Body of pancreas (tissue), 4 donors: ENCODE data around the gene OR2V1. TPM values are rescaled to one million over a fixed set of nuclear protein-coding genes. Genes with fewer than 3 reads are reported as not detected.
"Not testable (repeated sequence)": the region's sequence is repeated elsewhere in the genome, so short reads cannot be mapped to it uniquely, and the experiment has no call there.

ENCODE experiments used
- ATAC-seq: fragments of 150-250 bp; one replicate; pipeline ENCODE4 v1.9.1; 2016
- DNase-seq, 4 donors: peaks; one replicate each; pipeline ENCODE4 v3.0.0-alpha.2; 2019
- H3K27ac ChIP-seq, 4 donors: fragments of 200-600 bp; sonication (generic); 1 replicate in 3 of 4; 2 replicates in 1 of 4; pipeline versions ENCODE4 v1.5.1 to v1.6.1; 2016 to 2019; ENCODE audit warnings: mild to moderate bottlenecking in 1 of 4, mixed read lengths in 1 of 4, moderate library complexity in 1 of 4
- H3K27me3 ChIP-seq, 2 donors: fragments of 200-600 bp; sonication (generic); one replicate each; pipeline ENCODE4 v1.6.0; 2016; ENCODE audit warnings: mild to moderate bottlenecking in 1 of 2
- H3K36me3 ChIP-seq, 2 donors: fragments of 200-600 bp; sonication (generic); replicated peaks in 1 of 2; 2 replicates each; pipeline ENCODE4 v1.5.1; 2016; ENCODE audit warnings: low read depth in 2 of 2; ENCODE audit not compliant: insufficient read depth in 1 of 2
- H3K4me1 ChIP-seq: fragments of 200-600 bp; sonication (generic); one replicate; pipeline ENCODE4 v1.6.0; 2016
- H3K4me3 ChIP-seq, 2 donors: fragments of 200-600 bp; sonication (generic); 1 replicate in 1 of 2; 2 replicates in 1 of 2; pipeline ENCODE4 v1.5.1; 2016 to 2019
- H3K9me3 ChIP-seq, 3 donors: fragments of 200-600 bp; sonication (generic); 1 replicate in 2 of 3; 2 replicates in 1 of 3; pipeline ENCODE4 v1.5.1; 2016
- POLR2A ChIP-seq, 3 donors: fragments of 450-650 bp; IDR thresholded peaks; one replicate each; pipeline ENCODE4 v1.6.1; 2016; ENCODE audit warnings: antibody characterized with exemption in 3 of 3, mild to moderate bottlenecking in 2 of 3
- WGBS, 2 donors: methylation state at CpG; one replicate each; pipeline ENCODE4 v1.1.5; 2017; 5-methylcytosine and 5-hydroxymethylcytosine counted together
- intact Hi-C: fragments of 100-400 bp; cut with DNase I; formaldehyde crosslinking; loops from one replicate; pipeline ENCODE4 v1.15.1; 2023
- total RNA-seq, 2 donors: library from RNA; depleted of rRNA; stranded (reverse); fragments of >200 nt; gene quantifications; one replicate each; pipeline ENCODE4 v1.1.0, GENCODE V29; 2016
- TF ChIP-seq, protein P1 (sequence below), 7 experiments: fragments of 450-650 bp in 4 of 7; fragments of 200-600 bp in 3 of 7; sonication (generic) in 3 of 7; IDR thresholded peaks; one replicate each; pipeline ENCODE4 v1.5.1; 2016 to 2019; ENCODE audit warnings: antibody characterized with exemption in 7 of 7

The OR2V1 gene
- total RNA-seq, 2 donors from 2014 or later, result not detected

GRCh38 chr5:181100121-181100875, 30.7 kb downstream of the OR2V1 start:
- Histone ChIP-seq H3K4me1 (peaks cover 4% of the 10 kb centered on the region), H3K9me3 (no peaks in the 10 kb centered on the region), H3K36me3 (no peaks in the 10 kb centered on the region), H3K27ac (no peak overlapping the region), H3K27me3 (peaks cover 0 to 15% of the 10 kb centered on the region in 2 donors), H3K4me3 (no peak overlapping the region)
- no peak for ATAC-seq
- no peak for DNase-seq
- 6 to 9% methylated on average over 14 to 61 of the region's 62 CpGs for WGBS, 2 donors
- intact Hi-C loops, result no loop called here
- TF ChIP-seq, protein P1, sequence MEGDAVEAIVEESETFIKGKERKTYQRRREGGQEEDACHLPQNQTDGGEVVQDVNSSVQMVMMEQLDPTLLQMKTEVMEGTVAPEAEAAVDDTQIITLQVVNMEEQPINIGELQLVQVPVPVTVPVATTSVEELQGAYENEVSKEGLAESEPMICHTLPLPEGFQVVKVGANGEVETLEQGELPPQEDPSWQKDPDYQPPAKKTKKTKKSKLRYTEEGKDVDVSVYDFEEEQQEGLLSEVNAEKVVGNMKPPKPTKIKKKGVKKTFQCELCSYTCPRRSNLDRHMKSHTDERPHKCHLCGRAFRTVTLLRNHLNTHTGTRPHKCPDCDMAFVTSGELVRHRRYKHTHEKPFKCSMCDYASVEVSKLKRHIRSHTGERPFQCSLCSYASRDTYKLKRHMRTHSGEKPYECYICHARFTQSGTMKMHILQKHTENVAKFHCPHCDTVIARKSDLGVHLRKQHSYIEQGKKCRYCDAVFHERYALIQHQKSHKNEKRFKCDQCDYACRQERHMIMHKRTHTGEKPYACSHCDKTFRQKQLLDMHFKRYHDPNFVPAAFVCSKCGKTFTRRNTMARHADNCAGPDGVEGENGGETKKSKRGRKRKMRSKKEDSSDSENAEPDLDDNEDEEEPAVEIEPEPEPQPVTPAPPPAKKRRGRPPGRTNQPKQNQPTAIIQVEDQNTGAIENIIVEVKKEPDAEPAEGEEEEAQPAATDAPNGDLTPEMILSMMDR (IDR thresholded peaks at IDR 0.05), result no peak
- no peak for TF ChIP-seq POLR2A (IDR thresholded peaks at IDR 0.05)

GRCh38 chr5:181099602-181100086, 31.3 kb downstream of the OR2V1 start:
- H3K36me3 ChIP-seq, result no peaks in the 10 kb centered on the region
- intact Hi-C loops, result no loop called here
- WGBS, 2 donors, result 37 to 52% methylated on average over 11 of the region's 11 CpGs
- TF ChIP-seq, protein P1 (IDR thresholded peaks at IDR 0.05), result no peak
- no peak for TF ChIP-seq POLR2A (IDR thresholded peaks at IDR 0.05)
- no peak overlapping the region for H3K4me3 ChIP-seq
- H3K4me1 ChIP-seq, result peaks cover 4% of the 10 kb centered on the region
- no peak for DNase-seq
- no peaks in the 10 kb centered on the region for H3K9me3 ChIP-seq
- peaks cover 0 to 15% of the 10 kb centered on the region in 2 donors for H3K27me3 ChIP-seq
- no peak for ATAC-seq
- H3K27ac ChIP-seq, result no peak overlapping the region

DNA sequence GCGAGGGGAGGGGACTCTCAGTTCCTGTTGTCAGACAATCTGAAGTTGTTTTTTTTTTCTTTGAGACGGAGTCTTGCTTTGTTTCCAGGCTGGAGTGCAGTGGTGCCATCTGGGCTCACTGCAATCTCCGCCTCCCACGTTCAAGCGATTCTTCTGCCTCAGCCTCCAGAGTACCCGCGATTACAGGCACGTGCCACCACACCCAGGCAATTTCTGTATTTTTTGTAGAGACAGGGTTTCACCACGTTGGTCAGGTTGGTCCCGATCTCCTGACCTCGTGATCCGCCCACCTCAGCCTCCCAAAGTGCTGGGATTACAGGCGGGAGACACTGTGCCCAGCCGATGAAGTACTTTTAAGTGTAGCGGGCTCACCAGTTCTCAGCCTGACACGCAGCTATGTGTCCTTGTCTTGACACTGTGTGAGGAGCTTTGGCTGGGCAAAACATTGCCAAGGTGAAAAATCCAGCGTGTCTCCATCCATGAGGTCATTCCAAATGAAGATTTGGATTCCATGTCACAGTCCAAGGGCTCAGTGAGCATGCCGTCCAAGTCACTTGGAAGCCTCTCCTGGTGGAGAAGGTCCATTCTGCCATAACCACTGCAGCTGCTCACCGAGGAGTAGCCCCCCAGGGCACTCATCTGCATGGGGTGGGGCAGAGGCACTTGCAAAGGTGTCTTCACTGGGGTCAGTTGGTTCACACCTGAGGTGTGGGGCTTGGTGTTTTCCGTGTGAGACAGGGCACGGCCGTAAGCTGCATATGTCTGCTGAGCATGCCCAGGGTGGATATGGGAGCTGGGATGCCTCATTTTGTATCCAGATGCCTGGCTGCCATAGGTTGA, 32.0 kb downstream of the OR2V1 start:
- intact Hi-C loops, result no loop called here

GRCh38 chr5:181097759-181098491, 33.0 kb downstream of the OR2V1 start:
- WGBS, 2 donors, result no CpG with 5 or more reads among the region's 56 CpGs
- DNase-seq, ATAC-seq: not testable (repeated sequence)

More for the DNA sequence above, 32.0 kb downstream of the OR2V1 start:
- ATAC-seq (no peak), DNase-seq (no peak)
- WGBS, 2 donors, result 21 to 23% methylated on average over 13 to 22 of the region's 22 CpGs
- Histone ChIP-seq H3K9me3 (no peaks in the 10 kb centered on the region), H3K4me3 (no peak overlapping the region), H3K36me3 (no peaks in the 10 kb centered on the region), H3K27me3 (peaks cover 0 to 15% of the 10 kb centered on the region in 2 donors), H3K27ac (no peak overlapping the region), H3K4me1 (peaks cover 4% of the 10 kb centered on the region)
- TF ChIP-seq, protein P1 (IDR thresholded peaks at IDR 0.05), result no peak
- no peak for TF ChIP-seq POLR2A (IDR thresholded peaks at IDR 0.05)

DNA sequence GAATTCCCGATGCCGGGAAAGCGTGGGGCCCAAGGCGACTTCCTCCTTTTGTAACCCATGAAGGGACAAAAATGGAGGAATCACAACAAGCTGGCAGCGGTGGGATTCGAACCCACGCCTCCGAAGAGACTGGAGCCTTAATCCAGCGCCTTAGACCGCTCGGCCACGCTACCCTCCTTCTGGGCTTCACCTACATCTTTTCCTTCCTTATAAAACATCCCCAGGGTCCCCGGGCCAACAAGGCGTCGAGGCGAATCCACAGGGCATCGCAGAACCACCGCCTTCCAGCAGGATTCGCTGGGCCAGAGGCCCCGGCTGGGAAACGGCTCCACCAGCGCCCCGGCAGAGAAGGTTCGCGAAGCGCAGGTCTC, 33.6 kb downstream of the OR2V1 start:
- H3K36me3 ChIP-seq, H3K27ac ChIP-seq, H3K9me3 ChIP-seq, intact Hi-C loops, DNase-seq, ATAC-seq, H3K4me1 ChIP-seq, H3K4me3 ChIP-seq: not testable (repeated sequence)
- peaks cover 0 to 15% of the 10 kb centered on the region in 2 donors for H3K27me3 ChIP-seq
- WGBS, 2 donors, result no CpG with 5 or more reads among the region's 26 CpGs

More at GRCh38 chr5:181097759-181098491, 33.0 kb downstream of the OR2V1 start:
- H3K27ac ChIP-seq, intact Hi-C loops, H3K4me3 ChIP-seq, H3K9me3 ChIP-seq, H3K4me1 ChIP-seq, H3K36me3 ChIP-seq: not testable (repeated sequence)
- peaks cover 0 to 15% of the 10 kb centered on the region in 2 donors for H3K27me3 ChIP-seq

GRCh38 chr5:181096721-181097382, 34.1 kb downstream of the OR2V1 start:
- DNase-seq, intact Hi-C loops, ATAC-seq, H3K4me3 ChIP-seq, H3K9me3 ChIP-seq, H3K4me1 ChIP-seq, H3K27ac ChIP-seq, H3K36me3 ChIP-seq: not testable (repeated sequence)
- WGBS, 2 donors, result no CpG with 5 or more reads among the region's 26 CpGs
- H3K27me3 ChIP-seq, result peaks cover 0 to 15% of the 10 kb centered on the region in 2 donors

GRCh38 chr5:181095162-181095561, 35.8 kb downstream of the OR2V1 start:
- intact Hi-C loops, H3K4me1 ChIP-seq, ATAC-seq, DNase-seq, H3K36me3 ChIP-seq, H3K4me3 ChIP-seq, H3K27ac ChIP-seq, H3K9me3 ChIP-seq: not testable (repeated sequence)
- peaks cover 0 to 12% of the 10 kb centered on the region in 2 donors for H3K27me3 ChIP-seq
- 70 to 88% methylated on average over 3 of the region's 3 CpGs for WGBS, 2 donors
